GM12878 (cell line): ENCODE data around the gene GGPS1.

Experiments used
- CBX5 ChIP-seq: sonication (generic); IDR thresholded peaks from 2 replicates; pipeline ENCODE4 v1.6.1; 2016; ENCODE audit warnings: low read depth, moderate library complexity, mild to moderate bottlenecking, inconsistent platforms
- FOS ChIP-seq: IDR thresholded peaks from 3 replicates; pipeline ENCODE4 v1.6.1; 2011; ENCODE audit warnings: borderline replicate concordance; ENCODE audit not compliant: insufficient read length; ENCODE audit errors: extremely low read depth
- FOXM1 ChIP-seq: IDR thresholded peaks from 2 replicates; pipeline ENCODE4 v1.6.1; 2012; ENCODE audit warnings: low read depth, mild to moderate bottlenecking, inconsistent platforms, low read length, moderate library complexity
- HCFC1 ChIP-seq: fragments of 150-350 bp; IDR thresholded peaks from 2 replicates; pipeline ENCODE4 v1.6.1; 2014; ENCODE audit warnings: low read length
- IKZF1 ChIP-seq: fragments of 450-650 bp; conservative IDR thresholded peaks from 2 replicates; pipeline ENCODE4 v1.6.1; 2017; ENCODE audit warnings: antibody characterized with exemption, mild to moderate bottlenecking
- PKNOX1 ChIP-seq: fragments of 450-650 bp; IDR thresholded peaks from 2 replicates; pipeline ENCODE4 v1.6.1; 2016; ENCODE audit warnings: mild to moderate bottlenecking
- POLR2A ChIP-seq: IDR thresholded peaks from 2 replicates; pipeline ENCODE4 v1.6.1; 2011; ENCODE audit warnings: low read depth, mild to moderate bottlenecking, low read length
- POLR2AphosphoS2 ChIP-seq: IDR thresholded peaks from 2 replicates; pipeline ENCODE4 v1.6.1; 2011; ENCODE audit warnings: low read depth, mild to moderate bottlenecking, low read length, improper control_type of control experiment, moderate library complexity
- POLR2AphosphoS5 ChIP-seq: IDR thresholded peaks from 2 replicates; pipeline ENCODE4 v1.6.1; 2011; ENCODE audit warnings: mild to moderate bottlenecking, low read length, inconsistent platforms
- POU2F2 ChIP-seq: IDR thresholded peaks from 3 replicates; pipeline ENCODE4 v1.6.1; 2011; ENCODE audit warnings: low read depth, mild to moderate bottlenecking, low read length, borderline replicate concordance
- SMC3 ChIP-seq: IDR thresholded peaks from 2 replicates; pipeline ENCODE4 v1.6.1; 2011; ENCODE audit warnings: low read length, improper control_type of control experiment, borderline replicate concordance
- STAT1 ChIP-seq: fragments of 450-650 bp; conservative IDR thresholded peaks from 2 replicates; pipeline ENCODE4 v1.6.1; 2014; ENCODE audit warnings: antibody characterized with exemption, mild to moderate bottlenecking
- USF2 ChIP-seq: IDR thresholded peaks from 2 replicates; pipeline ENCODE4 v1.6.1; 2011; ENCODE audit warnings: low read depth, low read length, improper control_type of control experiment, borderline replicate concordance
- TF ChIP-seq, protein P1 (sequence below), 3 experiments: IDR thresholded peaks in 2 of 3; conservative IDR thresholded peaks in 1 of 3; 2 replicates each; pipeline ENCODE4 v1.5.1; 2011; ENCODE audit warnings: low read depth in 3 of 3, low read length in 3 of 3, mild to moderate bottlenecking in 3 of 3, control low read depth in 2 of 3, moderate library complexity in 2 of 3, inconsistent platforms in 1 of 3, mixed read lengths in 1 of 3; ENCODE audit not compliant: control insufficient read depth in 2 of 3, insufficient read depth in 1 of 3; ENCODE audit errors: extremely low read depth in 1 of 3

GRCh38 chr1:235331401-235331800 lies 3.0 kb downstream of the GGPS1 start:
- TF ChIP-seq HCFC1 (no peak), POLR2A (no peak), USF2 (no peak), CBX5 (no peak), SMC3 (no peak), FOS (no peak), POLR2AphosphoS2 (no peak), POLR2AphosphoS5 (no peak), POU2F2 (no peak), IKZF1 (no peak), FOXM1 (no peak), STAT1 (no peak), PKNOX1 (no peak)
- TF ChIP-seq, protein P1, sequence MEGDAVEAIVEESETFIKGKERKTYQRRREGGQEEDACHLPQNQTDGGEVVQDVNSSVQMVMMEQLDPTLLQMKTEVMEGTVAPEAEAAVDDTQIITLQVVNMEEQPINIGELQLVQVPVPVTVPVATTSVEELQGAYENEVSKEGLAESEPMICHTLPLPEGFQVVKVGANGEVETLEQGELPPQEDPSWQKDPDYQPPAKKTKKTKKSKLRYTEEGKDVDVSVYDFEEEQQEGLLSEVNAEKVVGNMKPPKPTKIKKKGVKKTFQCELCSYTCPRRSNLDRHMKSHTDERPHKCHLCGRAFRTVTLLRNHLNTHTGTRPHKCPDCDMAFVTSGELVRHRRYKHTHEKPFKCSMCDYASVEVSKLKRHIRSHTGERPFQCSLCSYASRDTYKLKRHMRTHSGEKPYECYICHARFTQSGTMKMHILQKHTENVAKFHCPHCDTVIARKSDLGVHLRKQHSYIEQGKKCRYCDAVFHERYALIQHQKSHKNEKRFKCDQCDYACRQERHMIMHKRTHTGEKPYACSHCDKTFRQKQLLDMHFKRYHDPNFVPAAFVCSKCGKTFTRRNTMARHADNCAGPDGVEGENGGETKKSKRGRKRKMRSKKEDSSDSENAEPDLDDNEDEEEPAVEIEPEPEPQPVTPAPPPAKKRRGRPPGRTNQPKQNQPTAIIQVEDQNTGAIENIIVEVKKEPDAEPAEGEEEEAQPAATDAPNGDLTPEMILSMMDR (IDR thresholded peaks at IDR 0.05 in 2 of 3, conservative IDR thresholded peaks at IDR 0.05 in 1 of 3; ENCODE audit: control insufficient read depth in 2 of 3, extremely low read depth in 1 of 3, insufficient read depth in 1 of 3, low read depth in 3 of 3, low read length in 3 of 3), result no peak
